DND-41 (cell line): ENCODE results near the gene KCTD21.

Experiments used
- CTCF ChIP-seq: IDR thresholded peaks from 2 replicates; pipeline ENCODE4 v1.5.1; 2012; ENCODE audit warnings: borderline replicate concordance, low read length, moderate library complexity, mild to moderate bottlenecking; ENCODE audit not compliant: poor library complexity, severe bottlenecking; ENCODE audit errors: extremely low read depth
- EZH2 ChIP-seq: IDR thresholded peaks from 3 replicates; pipeline ENCODE4 v1.6.1; 2012; ENCODE audit warnings: borderline replicate concordance, low read depth, mild to moderate bottlenecking, moderate library complexity, low read length, inconsistent platforms; ENCODE audit not compliant: severe bottlenecking

- TF ChIP-seq EZH2: no peak
- TF ChIP-seq CTCF: no peak
These were observed 61.0 kb downstream of the KCTD21 start for GRCh38 chr11:78127403-78127802.
